Measurements from ENCODE around the gene TLCD5.

- TF ChIP-seq POLR2AphosphoS5 (IDR thresholded peaks at IDR 0.05) = no peak
- no peak for TF ChIP-seq CTCF (IDR thresholded peaks at IDR 0.05)
- TF ChIP-seq EP300 (IDR thresholded peaks at IDR 0.05) = no peak
- TF ChIP-seq POLR2A (IDR thresholded peaks at IDR 0.05) = no peak
Observed at GRCh38 chr11:120281143-120281795, 43.8 kb upstream of the TLCD5 start.

All from stomach (tissue), 4 donors.